Measurements from ENCODE around the gene PRIMA1. TPM values are rescaled to one million over a fixed set of nuclear protein-coding genes. Genes with fewer than 3 reads are reported as not detected.

The PRIMA1 gene
- total and polyA plus RNA-seq, 10 of the 15 experiments (the other 5 are each of a cell fraction or from before 2014, with no cell fraction given) = not detected

- TF ChIP-seq SP1 (IDR thresholded peaks at IDR 0.05; ENCODE audit: low read depth, low read length) = no peak
- no peak for TF ChIP-seq ZBTB33 (IDR thresholded peaks at IDR 0.05)
These were observed 24.1 kb downstream of the PRIMA1 start (continued) for GRCh38 chr14:93764211-93764659.

DNA sequence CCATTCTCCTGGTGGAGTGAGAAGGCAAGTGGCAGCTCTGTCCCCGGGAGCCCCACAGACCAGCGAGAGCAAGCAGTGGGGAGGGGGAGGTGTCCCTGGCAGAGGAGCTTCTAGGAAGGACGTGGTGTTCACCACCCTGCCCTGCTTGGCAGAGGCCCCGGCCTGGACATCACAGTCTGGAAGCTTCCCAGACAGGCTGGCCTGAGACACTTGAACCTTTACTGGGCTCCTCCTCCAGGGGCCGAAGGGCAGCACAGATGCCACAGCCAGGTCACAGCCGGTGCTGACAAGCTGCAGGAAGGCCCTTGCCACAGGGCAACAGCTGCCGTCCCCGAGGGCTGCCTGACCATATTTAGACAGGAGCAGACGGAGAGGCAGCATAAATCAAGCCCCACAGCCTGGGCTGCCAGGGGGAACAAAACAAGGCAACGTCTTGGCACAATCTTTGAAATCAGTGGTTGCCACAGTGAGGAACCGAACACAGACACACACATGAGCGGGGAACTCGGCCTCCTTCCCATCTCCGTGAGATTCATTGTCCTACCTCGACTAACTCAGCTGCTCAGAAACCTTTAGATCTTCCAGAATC lies 28.5 kb downstream of the PRIMA1 start:
- Histone ChIP-seq H3K4me3 (no peak overlapping the region), H3K27me3 (replicated peaks in 1 of 2; ENCODE audit: control insufficient read depth in 2 of 2, insufficient read depth in 2 of 2, low read length in 1 of 2) (peaks cover 0 to 10% of the 10 kb centered on the region in 2 experiments; a peak in 2 of 4 replicates), H4K20me1 (ENCODE audit: control insufficient read depth, insufficient read depth) (no peaks in the 10 kb centered on the region), H3K4me2 (ENCODE audit: control insufficient read depth, insufficient read depth) (no peak overlapping the region), H3K79me2 (ENCODE audit: control insufficient read depth, insufficient read depth, low read length) (no peaks in the 10 kb centered on the region), H3K9ac (ENCODE audit: control insufficient read depth, insufficient read depth, low read length) (no peak overlapping the region), H3K9me3 (replicated peaks; ENCODE audit: control insufficient read depth, insufficient read depth, low read length) (no peaks in the 10 kb centered on the region), H3K4me1 (ENCODE audit: control insufficient read depth, insufficient read depth, low read length) (no peaks in the 10 kb centered on the region), H2AFZ (ENCODE audit: control insufficient read depth, low read depth, low read length) (no peak overlapping the region), H3K27ac (ENCODE audit: control insufficient read depth, insufficient read depth) (no peak overlapping the region), H3K36me3 (ENCODE audit: control insufficient read depth in 2 of 2, insufficient read depth in 2 of 2, low read length in 1 of 2) (no peaks in the 10 kb centered on the region)
- no peak for FAIRE-seq
- in situ Hi-C loops (cut with MboI) (no loop called here), intact Hi-C loops (cut with micrococcal nuclease; ENCODE audit: unreplicated experiment) (no loop called here)
- RAD21 ChIA-PET (ENCODE audit: unreplicated experiment) = no interaction called here
- SMC1A ChIA-PET (ENCODE audit: uncharacterized antibody, unreplicated experiment) = no interaction called here
- no peak for DNase-seq (ENCODE audit: low read depth, low spot score)
- BruUV-seq (replicated peaks) = no TSS peak
- WGBS (ENCODE audit: insufficient coverage, insufficient replicate concordance, low lambda C conversion rate, missing lambda C conversion rate) = 8% methylated on average over 14 of the region's 15 CpGs
- CTCF ChIA-PET = no interaction called here
- ATAC-seq = no peak
- POLR2A ChIA-PET = no interaction called here
- TF ChIP-seq IKZF1 (conservative IDR thresholded peaks at IDR 0.05) = no peak
- no peak for TF ChIP-seq HDAC2 (IDR thresholded peaks at IDR 0.05)
- TF ChIP-seq STAT1 (conservative IDR thresholded peaks at IDR 0.05) = no peak
- no peak for TF ChIP-seq CHD4 (IDR thresholded peaks at IDR 0.05)
- TF ChIP-seq SUPT20H (IDR thresholded peaks at IDR 0.05; ENCODE audit: borderline replicate concordance, control insufficient read depth, low read depth, low read length) = no peak
- TF ChIP-seq, protein P1, sequence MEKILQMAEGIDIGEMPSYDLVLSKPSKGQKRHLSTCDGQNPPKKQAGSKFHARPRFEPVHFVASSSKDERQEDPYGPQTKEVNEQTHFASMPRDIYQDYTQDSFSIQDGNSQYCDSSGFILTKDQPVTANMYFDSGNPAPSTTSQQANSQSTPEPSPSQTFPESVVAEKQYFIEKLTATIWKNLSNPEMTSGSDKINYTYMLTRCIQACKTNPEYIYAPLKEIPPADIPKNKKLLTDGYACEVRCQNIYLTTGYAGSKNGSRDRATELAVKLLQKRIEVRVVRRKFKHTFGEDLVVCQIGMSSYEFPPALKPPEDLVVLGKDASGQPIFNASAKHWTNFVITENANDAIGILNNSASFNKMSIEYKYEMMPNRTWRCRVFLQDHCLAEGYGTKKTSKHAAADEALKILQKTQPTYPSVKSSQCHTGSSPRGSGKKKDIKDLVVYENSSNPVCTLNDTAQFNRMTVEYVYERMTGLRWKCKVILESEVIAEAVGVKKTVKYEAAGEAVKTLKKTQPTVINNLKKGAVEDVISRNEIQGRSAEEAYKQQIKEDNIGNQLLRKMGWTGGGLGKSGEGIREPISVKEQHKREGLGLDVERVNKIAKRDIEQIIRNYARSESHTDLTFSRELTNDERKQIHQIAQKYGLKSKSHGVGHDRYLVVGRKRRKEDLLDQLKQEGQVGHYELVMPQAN (conservative IDR thresholded peaks at IDR 0.05) = no peak
- TF ChIP-seq SIN3A (IDR thresholded peaks at IDR 0.05; ENCODE audit: low read depth, low read length) = no peak
- TF ChIP-seq NFXL1 (IDR thresholded peaks at IDR 0.05; ENCODE audit: borderline replicate concordance) = no peak
- no peak for TF ChIP-seq BCL11A (IDR thresholded peaks at IDR 0.05; ENCODE audit: low read depth, low read length)
- no peak for TF ChIP-seq CBX5 (IDR thresholded peaks at IDR 0.05; ENCODE audit: low read depth)
- TF ChIP-seq SREBF1 (IDR thresholded peaks at IDR 0.05; ENCODE audit: low read length) = no peak
- TF ChIP-seq SMAD5 (IDR thresholded peaks at IDR 0.05; ENCODE audit: low read depth) = no peak
- TF ChIP-seq NFYB (IDR thresholded peaks at IDR 0.05; ENCODE audit: insufficient read depth, low read depth, low read length) = no peak
- TF ChIP-seq RELB (IDR thresholded peaks at IDR 0.05; ENCODE audit: low read depth) = no peak
- no peak for TF ChIP-seq BHLHE40 (IDR thresholded peaks at IDR 0.05; ENCODE audit: borderline replicate concordance in 1 of 2, low read depth in 2 of 2, low read length in 1 of 2)
- TF ChIP-seq ATF3 (IDR thresholded peaks at IDR 0.05; ENCODE audit: borderline replicate concordance, extremely low read depth, low read depth, low read length) = no peak
- no peak for TF ChIP-seq RCOR1 (conservative IDR thresholded peaks at IDR 0.05; ENCODE audit: low read depth, low read length)

Measured in GM12878 (cell line).